Kidney (tissue), 14 donors: Measurements from ENCODE around the gene MEIOB. TPM values are rescaled to one million over a fixed set of nuclear protein-coding genes. Genes with fewer than 3 reads are reported as not detected.

Experiments used
- DNase-seq, 5 donors: peaks; one replicate each; pipeline ENCODE4 v3.0.0-alpha.2; 2013 to 2020
- FAIRE-seq: peaks from 2 replicates; lab custom pipeline; 2012; peaks lifted over from hg19 to GRCh38; lab: Jason Lieb, UNC
- H3K27ac ChIP-seq, 2 donors: one replicate each; pipeline ENCODE4 v1.7.0; 2013; ENCODE audit warnings: low read depth in 2 of 2, low read length in 2 of 2, inconsistent platforms in 1 of 2
- H3K27me3 ChIP-seq: one replicate; pipeline ENCODE4 v1.7.1; 2013; ENCODE audit warnings: low read length, inconsistent platforms; ENCODE audit not compliant: control insufficient read depth, insufficient read depth
- H3K36me3 ChIP-seq, 3 donors: one replicate each; pipeline versions ENCODE4 v1.7.0 to v1.7.1; 2013; ENCODE audit warnings: low read length in 3 of 3, control low read depth in 1 of 3, inconsistent platforms in 1 of 3; ENCODE audit not compliant: insufficient read depth in 3 of 3, control insufficient read depth in 2 of 3
- H3K4me1 ChIP-seq, 3 donors: one replicate each; pipeline versions ENCODE4 v1.7.0 to v1.7.1; 2013; ENCODE audit warnings: low read length in 3 of 3, inconsistent platforms in 1 of 3, low read depth in 1 of 3; ENCODE audit not compliant: control insufficient read depth in 2 of 3, insufficient read depth in 2 of 3
- H3K4me3 ChIP-seq, 3 donors: one replicate each; pipeline versions ENCODE4 v1.7.0 to v1.8.1; 2013; ENCODE audit warnings: low read length in 3 of 3, control low read depth in 1 of 3, inconsistent platforms in 1 of 3
- H3K9ac ChIP-seq, 3 donors: one replicate each; pipeline versions ENCODE4 v1.7.0 to v1.7.1; 2013; ENCODE audit warnings: low read length in 3 of 3, control low read depth in 1 of 3, inconsistent platforms in 1 of 3
- H3K9me3 ChIP-seq, 3 donors: one replicate each; pipeline versions ENCODE4 v1.7.0 to v1.7.1; 2013; ENCODE audit warnings: low read length in 3 of 3, control low read depth in 1 of 3, inconsistent platforms in 1 of 3; ENCODE audit not compliant: control insufficient read depth in 2 of 3, insufficient read depth in 1 of 3
- intact Hi-C: fragments of 100-400 bp; cut with DNase I; formaldehyde crosslinking; loops from one replicate; pipeline ENCODE4 v1.11.1; 2022
- polyA plus RNA-seq: library from polyadenylated mRNA; stranded (reverse); fragments of 350-450 nt; fragmentation: Illumina TruSeq; extraction: RNeasy Lipid Tissue Mini Kit (QIAGEN cat#74804); gene quantifications from one replicate; pipeline ENCODE4 v1.2.3, GENCODE V29; 2014; ENCODE audit warnings: low read depth, low replicate concordance; ENCODE audit not compliant: insufficient read depth
- total RNA-seq: library from RNA; stranded (reverse); fragmentation: NEBNext Ultra II Directional; extraction: Animal tissue kit (Norgen Biotek cat#: 25700); gene quantifications from one replicate; pipeline ENCODE4 v1.2.1, GENCODE V29; 2021
- TF ChIP-seq, protein P1 (sequence below): IDR thresholded peaks from 3 replicates; pipeline ENCODE4 v1.5.1; 2012; ENCODE audit warnings: mild to moderate bottlenecking, moderate library complexity, borderline replicate concordance; ENCODE audit not compliant: insufficient read depth; ENCODE audit errors: extremely low read depth
- donor health status: control.
- donor health status: control.
- donor health status: control.
- donor health status: control.
- donor health status: control.
- donor health status: DM: yes; HTN: yes; CAD: no.
- donor health status: Normal renal cell carcinoma (clear cell type).

The MEIOB gene
- total and polyA plus RNA-seq, 2 donors from 2014 or later: 0.16 to 1.4 TPM

DNA sequence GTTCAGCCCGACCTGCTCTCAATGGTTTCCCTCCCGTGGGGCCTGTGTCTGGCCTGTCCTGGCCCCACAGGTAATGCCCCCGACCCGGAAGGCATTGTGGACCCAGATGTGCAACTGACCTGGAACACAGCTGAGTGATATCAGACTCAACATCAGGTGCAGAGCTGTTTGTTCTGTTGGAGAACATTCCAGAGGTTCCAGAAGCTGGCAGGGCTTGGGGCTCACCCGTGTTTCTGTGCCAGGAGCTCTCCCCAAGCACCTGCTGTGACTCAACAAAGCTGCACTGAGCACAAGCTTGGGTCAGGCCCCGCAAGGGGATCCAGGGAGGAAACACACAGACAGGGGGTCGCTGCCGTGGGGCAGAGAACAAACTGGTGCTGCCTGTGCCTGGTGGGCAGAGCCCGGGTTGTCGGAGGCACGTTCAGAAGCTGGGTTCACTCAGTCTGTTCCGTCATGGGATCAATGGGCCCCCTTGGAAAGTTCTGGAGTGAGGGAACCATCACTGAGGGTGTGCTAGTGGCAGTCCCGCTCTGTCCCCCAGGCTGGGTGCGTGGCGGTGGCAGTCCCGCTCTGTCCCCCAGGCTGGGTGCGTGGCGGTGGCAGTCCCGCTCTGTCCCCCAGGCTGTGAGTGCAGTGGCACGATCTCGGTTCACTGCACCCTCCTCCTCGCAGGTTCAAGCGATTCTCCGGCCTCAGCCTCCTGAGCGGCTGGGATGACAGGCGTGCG lies 24.1 kb upstream of the MEIOB start:
- Histone ChIP-seq H3K36me3 (no peaks in the 10 kb centered on the region), H3K27me3 (no peaks in the 10 kb centered on the region), H3K9me3 (no peaks in the 10 kb centered on the region), H3K9ac (no peak overlapping the region), H3K27ac (no peak overlapping the region), H3K4me1 (no peaks in the 10 kb centered on the region), H3K4me3 (no peak overlapping the region)
- DNase-seq (peak in 1 of 5 donors; percentile 35), FAIRE-seq (no peak)
- intact Hi-C loops: no loop called here
- TF ChIP-seq, protein P1, sequence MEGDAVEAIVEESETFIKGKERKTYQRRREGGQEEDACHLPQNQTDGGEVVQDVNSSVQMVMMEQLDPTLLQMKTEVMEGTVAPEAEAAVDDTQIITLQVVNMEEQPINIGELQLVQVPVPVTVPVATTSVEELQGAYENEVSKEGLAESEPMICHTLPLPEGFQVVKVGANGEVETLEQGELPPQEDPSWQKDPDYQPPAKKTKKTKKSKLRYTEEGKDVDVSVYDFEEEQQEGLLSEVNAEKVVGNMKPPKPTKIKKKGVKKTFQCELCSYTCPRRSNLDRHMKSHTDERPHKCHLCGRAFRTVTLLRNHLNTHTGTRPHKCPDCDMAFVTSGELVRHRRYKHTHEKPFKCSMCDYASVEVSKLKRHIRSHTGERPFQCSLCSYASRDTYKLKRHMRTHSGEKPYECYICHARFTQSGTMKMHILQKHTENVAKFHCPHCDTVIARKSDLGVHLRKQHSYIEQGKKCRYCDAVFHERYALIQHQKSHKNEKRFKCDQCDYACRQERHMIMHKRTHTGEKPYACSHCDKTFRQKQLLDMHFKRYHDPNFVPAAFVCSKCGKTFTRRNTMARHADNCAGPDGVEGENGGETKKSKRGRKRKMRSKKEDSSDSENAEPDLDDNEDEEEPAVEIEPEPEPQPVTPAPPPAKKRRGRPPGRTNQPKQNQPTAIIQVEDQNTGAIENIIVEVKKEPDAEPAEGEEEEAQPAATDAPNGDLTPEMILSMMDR: no peak

DNA sequence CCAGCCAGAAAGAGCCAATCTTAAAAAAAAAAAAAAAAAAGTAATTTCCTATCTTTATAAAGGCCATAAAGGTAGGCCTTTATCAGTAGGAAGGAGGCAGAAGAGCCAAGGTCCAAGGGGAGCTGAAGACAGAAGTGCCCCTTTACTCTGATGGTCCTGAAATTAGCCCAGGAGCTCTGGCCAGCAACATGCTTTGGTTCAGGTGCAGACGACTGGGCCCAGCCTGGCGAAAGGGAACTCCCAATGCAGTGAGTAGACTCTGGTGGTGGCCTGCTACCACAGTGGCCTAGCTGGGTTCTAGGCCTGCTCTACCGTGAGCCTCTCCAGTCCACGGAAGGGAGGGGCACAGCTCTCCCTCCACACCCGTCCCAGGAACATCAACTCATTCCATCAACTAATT lies 23.1 kb upstream of the MEIOB start:
- Histone ChIP-seq H3K27ac (no peak overlapping the region), H3K36me3 (no peaks in the 10 kb centered on the region), H3K27me3 (no peaks in the 10 kb centered on the region), H3K4me3 (no peak overlapping the region), H3K9ac (no peak overlapping the region), H3K9me3 (no peaks in the 10 kb centered on the region), H3K4me1 (no peaks in the 10 kb centered on the region)
- TF ChIP-seq, protein P1: no peak
- intact Hi-C loops: no loop called here
- DNase-seq (peak in 1 of 5 donors; percentile 18), FAIRE-seq (no peak)

DNA sequence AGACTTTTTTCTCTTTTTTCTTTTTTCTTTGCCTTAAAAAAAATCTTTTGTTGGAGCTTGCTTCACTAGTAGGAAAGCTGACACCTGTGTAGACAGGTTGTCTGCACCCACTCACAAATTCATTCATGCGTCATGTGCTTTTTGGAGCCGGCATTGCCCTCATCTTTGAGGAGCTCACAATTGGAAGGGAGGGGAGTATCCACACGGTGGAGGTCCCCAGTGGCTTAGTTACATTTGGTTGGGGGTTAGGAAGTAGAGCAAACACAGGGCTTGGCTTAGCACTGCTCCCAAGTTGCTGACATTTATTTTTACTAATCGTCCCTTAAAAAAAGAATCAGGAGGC lies 18.7 kb upstream of the MEIOB start:
- intact Hi-C loops: no loop called here
- Histone ChIP-seq H3K4me3 (no peak overlapping the region), H3K27me3 (no peaks in the 10 kb centered on the region), H3K9ac (no peak overlapping the region), H3K9me3 (no peaks in the 10 kb centered on the region), H3K36me3 (no peaks in the 10 kb centered on the region), H3K4me1 (no peaks in the 10 kb centered on the region), H3K27ac (no peak overlapping the region)
- TF ChIP-seq, protein P1: no peak
- FAIRE-seq (no peak), DNase-seq (peak in 2 of 5 donors; percentile 39 to 46)
